ENCODE data around the gene CDK15. TPM values are rescaled to one million over a fixed set of nuclear protein-coding genes. Genes with fewer than 3 reads are reported as not detected.

The CDK15 gene
- total RNA-seq, 1 donor from 2014 or later: not detected

DNA sequence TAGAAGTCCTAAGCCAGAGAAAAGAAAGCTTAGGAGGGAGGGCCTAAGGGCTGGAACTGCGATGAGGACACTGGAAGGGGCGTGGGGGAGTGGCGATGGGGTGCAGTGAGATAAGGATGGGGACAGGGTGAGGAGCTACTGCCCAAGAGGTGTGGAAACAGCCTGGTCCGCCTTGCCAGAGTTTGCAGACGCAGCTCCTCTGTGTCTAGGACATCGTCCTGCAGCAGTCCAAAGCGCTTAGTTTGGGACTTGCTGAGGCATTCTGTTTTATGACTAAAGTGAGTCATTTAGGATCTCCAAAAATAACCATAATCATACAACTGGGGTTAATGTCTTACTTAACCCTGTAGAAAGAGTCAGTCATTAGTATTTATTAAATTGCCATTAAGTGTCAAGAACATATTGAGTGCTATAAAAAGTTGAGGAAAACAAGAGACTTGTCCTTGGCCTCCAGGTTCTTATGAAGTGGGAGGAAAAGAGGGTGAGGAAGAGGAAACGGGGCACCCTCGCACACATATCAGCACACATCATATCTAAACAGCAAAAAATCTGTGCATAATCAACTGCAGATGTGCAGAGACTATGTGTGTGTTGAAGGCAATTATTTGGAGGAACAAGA lies 74.8 kb downstream of the CDK15 start:
- TF ChIP-seq, protein P1, sequence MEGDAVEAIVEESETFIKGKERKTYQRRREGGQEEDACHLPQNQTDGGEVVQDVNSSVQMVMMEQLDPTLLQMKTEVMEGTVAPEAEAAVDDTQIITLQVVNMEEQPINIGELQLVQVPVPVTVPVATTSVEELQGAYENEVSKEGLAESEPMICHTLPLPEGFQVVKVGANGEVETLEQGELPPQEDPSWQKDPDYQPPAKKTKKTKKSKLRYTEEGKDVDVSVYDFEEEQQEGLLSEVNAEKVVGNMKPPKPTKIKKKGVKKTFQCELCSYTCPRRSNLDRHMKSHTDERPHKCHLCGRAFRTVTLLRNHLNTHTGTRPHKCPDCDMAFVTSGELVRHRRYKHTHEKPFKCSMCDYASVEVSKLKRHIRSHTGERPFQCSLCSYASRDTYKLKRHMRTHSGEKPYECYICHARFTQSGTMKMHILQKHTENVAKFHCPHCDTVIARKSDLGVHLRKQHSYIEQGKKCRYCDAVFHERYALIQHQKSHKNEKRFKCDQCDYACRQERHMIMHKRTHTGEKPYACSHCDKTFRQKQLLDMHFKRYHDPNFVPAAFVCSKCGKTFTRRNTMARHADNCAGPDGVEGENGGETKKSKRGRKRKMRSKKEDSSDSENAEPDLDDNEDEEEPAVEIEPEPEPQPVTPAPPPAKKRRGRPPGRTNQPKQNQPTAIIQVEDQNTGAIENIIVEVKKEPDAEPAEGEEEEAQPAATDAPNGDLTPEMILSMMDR (IDR thresholded peaks at IDR 0.05; ENCODE audit: unreplicated experiment): no peak
- H3K4me3 Mint-ChIP-seq (ENCODE audit: unreplicated experiment): no peak overlapping the region
- H3K27me3 Mint-ChIP-seq (ENCODE audit: unreplicated experiment): peaks cover 10% of the 10 kb centered on the region
- DNase-seq (ENCODE audit: low spot score): no peak
- no peak overlapping the region for H3K27ac Mint-ChIP-seq (ENCODE audit: unreplicated experiment)
- peaks cover 13% of the 10 kb centered on the region for H3K4me1 Mint-ChIP-seq (ENCODE audit: unreplicated experiment)
- H3K36me3 Mint-ChIP-seq (ENCODE audit: low read depth, unreplicated experiment): no peaks in the 10 kb centered on the region
- H3K9me3 Mint-ChIP-seq (ENCODE audit: unreplicated experiment): no peaks in the 10 kb centered on the region

DNA sequence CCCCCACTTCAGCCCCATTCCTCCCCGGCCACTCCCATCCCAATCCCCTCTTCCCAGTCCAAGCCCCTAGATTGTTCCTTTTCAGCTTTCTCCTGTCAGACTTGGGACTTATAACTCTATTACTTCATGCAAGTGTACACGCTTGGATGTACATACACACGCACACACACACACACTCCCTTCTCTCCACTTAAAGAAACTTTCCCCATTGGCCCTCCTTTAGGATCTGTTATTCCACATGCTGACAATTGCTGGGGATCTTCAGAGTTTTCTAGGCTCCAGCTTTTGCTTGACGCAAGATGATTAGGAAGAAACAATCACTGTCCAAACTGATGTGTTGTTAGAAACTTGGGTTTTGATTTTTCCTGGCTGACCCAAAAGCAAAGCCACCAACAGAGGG lies 75.4 kb downstream of the CDK15 start:
- peaks cover 13% of the 10 kb centered on the region for H3K4me1 Mint-ChIP-seq (ENCODE audit: unreplicated experiment)

DNA sequence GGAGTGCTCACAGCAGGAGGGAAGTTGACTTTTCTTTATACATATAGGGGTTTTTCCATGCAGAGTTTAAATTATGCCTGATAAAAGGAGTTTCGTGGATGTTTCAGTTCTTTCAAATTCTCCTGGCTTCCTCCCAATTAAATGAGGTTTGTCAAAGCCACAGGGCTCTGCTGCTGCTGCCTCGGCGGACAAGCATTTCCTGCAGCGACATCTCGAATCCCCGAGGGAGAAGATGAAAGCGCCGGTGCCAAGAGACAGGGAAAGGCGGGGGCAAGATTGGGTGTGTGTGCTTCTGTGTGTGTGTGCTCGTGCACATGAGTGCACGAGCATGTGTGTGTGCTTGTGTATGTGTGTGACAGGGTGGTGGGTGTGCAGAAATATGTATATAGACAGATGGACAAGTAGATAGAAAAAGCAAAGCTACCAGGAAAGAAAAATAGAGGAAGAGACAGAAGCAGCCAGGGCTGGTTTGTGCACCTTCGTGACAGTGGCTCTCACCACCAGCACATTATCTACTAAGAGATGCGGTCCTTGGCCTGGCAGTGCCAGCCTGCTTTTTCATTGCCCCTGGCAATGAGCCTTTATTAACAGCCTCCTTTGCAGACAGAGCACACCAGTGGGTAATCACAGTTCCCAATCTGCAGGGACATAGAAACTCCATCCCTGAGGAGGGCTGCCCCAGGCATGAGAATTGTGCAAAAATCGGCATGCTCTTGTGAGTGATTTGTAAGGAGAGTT lies 76.2 kb downstream of the CDK15 start:
- Mint-ChIP-seq H3K27ac (ENCODE audit: unreplicated experiment) (no peak overlapping the region), H3K27me3 (ENCODE audit: unreplicated experiment) (peaks cover 10% of the 10 kb centered on the region), H3K36me3 (ENCODE audit: low read depth, unreplicated experiment) (no peaks in the 10 kb centered on the region), H3K4me3 (ENCODE audit: unreplicated experiment) (no peak overlapping the region), H3K9me3 (ENCODE audit: unreplicated experiment) (no peaks in the 10 kb centered on the region), H3K4me1 (ENCODE audit: unreplicated experiment) (peaks cover 13% of the 10 kb centered on the region)
- TF ChIP-seq, protein P1 (IDR thresholded peaks at IDR 0.05; ENCODE audit: unreplicated experiment): no peak
- peak; percentile 22 for DNase-seq (ENCODE audit: low spot score)

More for the DNA sequence above, 75.4 kb downstream of the CDK15 start:
- TF ChIP-seq, protein P1 (IDR thresholded peaks at IDR 0.05; ENCODE audit: unreplicated experiment): no peak
- H3K9me3 Mint-ChIP-seq (ENCODE audit: unreplicated experiment): no peaks in the 10 kb centered on the region
- no peaks in the 10 kb centered on the region for H3K36me3 Mint-ChIP-seq (ENCODE audit: low read depth, unreplicated experiment)
- H3K27ac Mint-ChIP-seq (ENCODE audit: unreplicated experiment): no peak overlapping the region
- peaks cover 10% of the 10 kb centered on the region for H3K27me3 Mint-ChIP-seq (ENCODE audit: unreplicated experiment)
- H3K4me3 Mint-ChIP-seq (ENCODE audit: unreplicated experiment): no peak overlapping the region
- DNase-seq (ENCODE audit: low spot score): no peak

DNA sequence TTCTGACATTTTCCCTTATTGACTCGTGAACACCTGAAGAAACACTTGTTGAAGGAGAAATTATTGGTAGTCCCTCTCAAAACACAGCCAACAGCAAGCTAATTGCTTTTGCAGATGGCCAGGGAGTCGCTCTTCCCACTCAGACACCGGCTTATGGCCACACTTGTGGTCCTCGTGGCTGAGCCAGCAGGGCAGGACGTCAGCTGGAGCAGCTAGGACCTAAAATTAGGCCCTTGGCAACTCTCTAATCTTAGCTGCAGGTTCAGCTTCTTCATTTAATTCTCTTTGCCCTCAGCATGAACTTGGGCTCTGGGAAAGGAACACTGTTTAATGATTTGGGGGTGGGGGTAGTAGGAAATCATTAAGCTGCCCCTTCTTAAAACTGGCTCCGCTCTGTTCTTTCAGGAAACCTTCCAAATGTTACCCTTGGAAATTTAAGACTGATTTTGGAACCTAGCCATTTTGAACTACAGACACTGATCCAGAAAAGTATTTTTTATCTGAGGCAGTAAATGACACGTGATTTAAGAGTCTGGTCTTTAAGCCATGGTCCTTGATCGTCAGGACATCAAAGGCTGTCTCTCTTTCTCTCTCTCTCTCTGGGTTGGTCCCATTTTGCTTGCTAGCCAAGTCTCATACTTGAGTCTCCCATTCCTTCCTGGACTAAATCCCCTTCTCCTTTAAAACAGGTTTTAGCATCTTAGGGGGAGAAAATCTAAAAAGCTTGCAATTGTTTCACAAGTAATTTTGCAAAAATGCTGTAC lies 77.5 kb downstream of the CDK15 start:
- peaks cover 10% of the 10 kb centered on the region for H3K27me3 Mint-ChIP-seq (ENCODE audit: unreplicated experiment)
- H3K9me3 Mint-ChIP-seq (ENCODE audit: unreplicated experiment): no peaks in the 10 kb centered on the region
- no peak for DNase-seq (ENCODE audit: low spot score)
- no peak overlapping the region for H3K4me3 Mint-ChIP-seq (ENCODE audit: unreplicated experiment)
- TF ChIP-seq, protein P1 (IDR thresholded peaks at IDR 0.05; ENCODE audit: unreplicated experiment): no peak
- H3K4me1 Mint-ChIP-seq (ENCODE audit: unreplicated experiment): peaks cover 16% of the 10 kb centered on the region
- no peaks in the 10 kb centered on the region for H3K36me3 Mint-ChIP-seq (ENCODE audit: low read depth, unreplicated experiment)
- no peak overlapping the region for H3K27ac Mint-ChIP-seq (ENCODE audit: unreplicated experiment)
